HG03108 (cell line): ENCODE measurements around the gene CDC25B.
A peak's percentile ranks its signal among the peaks of the same experiment; 100 is the strongest.
"Not testable (repeated sequence)": the region's sequence is repeated elsewhere in the genome, so short reads cannot be mapped to it uniquely, and the experiment has no call there.

Source experiments
- ATAC-seq: cut with Tn5 transposase; IDR thresholded peaks from one replicate; pipeline ENCODE4 v1.9.1; 2021; ENCODE audit warnings: moderate library complexity; ENCODE audit not compliant: unreplicated experiment

The CDC25B gene

DNA sequence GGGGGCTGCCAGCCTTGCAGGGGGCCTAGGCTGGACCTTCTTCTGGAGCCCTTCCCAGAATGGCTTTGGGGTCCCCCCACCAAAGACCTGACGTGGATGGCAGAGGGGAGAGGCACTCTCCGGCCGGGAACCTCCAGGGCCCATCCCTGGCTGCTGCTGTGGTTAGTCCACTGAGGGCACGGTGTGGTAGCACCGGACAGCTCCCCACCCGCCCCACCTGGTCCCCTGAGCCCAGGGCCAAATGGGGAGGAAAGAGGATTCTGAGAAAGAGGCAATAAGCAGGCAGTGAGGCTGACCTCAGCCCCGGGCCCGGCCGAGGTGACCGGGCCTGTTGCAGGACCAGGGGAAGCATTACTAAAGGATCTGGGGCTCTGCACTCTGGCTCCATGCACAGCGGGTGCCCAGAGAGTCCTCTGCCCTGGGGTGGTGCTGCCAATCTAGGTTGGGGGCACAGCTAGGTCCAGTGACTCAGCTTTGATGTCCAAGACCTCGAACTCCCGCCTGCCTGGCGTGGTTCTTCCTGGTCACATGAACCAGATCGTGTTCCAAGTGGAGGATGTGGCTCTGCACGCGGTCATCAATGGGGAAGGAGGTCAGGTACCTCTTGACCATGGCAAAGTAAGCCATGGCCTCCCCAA is 11.8 kb upstream of the CDC25B start:
- no peak for ATAC-seq

DNA sequence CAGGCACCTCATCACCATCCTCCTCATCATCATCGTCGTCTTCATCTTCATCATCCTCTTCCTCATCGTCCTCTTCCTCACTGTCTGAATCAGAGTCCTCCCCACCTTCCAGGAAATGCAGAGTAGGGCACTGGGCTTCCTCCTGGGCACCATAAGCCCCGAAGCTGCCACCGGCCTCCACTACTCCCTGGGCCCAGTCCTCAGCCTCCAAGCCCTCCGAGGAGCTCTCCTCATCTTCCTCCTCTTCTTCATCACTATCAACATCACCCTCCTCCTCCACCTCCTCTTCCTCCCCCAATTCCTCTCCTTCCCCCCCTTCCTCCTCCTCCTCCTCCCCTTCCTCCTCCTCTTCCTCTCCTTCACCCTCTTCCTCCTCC is 11.3 kb upstream of the CDC25B start:
- ATAC-seq: no peak

DNA sequence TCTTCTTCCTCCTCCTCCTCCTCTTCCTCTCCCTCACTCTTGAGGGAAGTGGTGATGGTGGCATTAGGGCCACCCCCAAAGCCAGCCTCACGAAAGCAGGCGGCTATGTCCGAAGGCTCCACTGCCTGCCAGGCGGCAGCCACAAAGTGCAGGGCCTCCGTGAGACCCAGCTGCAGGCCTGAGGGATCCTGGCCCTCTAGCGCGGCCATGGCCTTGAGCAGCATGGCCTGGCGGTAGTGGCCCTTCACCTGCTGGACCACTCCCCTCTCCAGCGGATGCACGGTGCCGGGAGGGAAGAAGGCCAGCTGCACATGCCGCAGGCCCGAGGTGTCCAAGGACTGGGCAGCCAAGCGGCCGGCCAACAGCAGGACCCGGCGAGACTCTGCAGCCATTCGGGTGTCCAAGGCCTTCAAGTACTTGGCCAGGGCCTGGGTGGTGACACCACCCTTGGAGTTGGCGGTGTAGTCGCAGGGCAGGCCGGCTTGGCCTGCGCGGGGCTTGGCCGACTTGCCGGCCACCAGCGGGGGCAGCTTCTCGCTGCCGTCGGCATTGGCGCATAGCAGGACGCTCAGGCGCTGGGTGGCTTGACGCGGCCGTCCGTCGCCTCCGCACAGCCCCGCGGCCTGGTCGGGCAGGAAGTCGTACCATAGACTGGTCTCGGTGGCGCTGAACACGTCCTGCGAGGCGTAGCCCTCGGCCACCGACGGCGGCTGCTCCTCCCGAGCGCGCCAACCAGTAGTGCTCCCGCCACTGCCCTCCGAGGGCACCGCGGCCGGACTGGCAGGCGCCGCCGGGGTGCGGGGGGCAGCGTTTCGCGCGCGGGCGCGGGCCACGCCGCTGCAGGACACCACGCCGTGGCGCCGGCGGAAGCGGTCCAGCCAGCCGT is 10.6 kb upstream of the CDC25B start:
- no peak for ATAC-seq

DNA sequence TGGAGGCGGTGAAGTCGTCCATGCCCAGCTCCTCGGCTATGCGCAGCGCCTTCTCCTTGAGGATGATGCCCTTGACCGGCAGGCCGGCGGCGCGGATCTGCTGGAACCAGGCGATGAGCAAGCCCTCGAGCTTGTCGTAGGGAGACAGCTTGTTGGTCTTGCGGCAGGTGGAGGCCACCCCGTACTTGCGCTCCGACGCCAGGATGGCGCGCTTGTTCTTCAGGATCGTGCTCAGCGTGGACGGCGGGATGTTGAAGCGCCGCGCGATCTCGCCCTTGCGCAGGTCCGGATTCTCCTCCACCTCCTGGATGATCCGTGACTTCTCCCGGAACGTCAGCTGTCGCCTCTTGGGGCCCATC is 10.0 kb upstream of the CDC25B start:
- ATAC-seq: no peak

DNA sequence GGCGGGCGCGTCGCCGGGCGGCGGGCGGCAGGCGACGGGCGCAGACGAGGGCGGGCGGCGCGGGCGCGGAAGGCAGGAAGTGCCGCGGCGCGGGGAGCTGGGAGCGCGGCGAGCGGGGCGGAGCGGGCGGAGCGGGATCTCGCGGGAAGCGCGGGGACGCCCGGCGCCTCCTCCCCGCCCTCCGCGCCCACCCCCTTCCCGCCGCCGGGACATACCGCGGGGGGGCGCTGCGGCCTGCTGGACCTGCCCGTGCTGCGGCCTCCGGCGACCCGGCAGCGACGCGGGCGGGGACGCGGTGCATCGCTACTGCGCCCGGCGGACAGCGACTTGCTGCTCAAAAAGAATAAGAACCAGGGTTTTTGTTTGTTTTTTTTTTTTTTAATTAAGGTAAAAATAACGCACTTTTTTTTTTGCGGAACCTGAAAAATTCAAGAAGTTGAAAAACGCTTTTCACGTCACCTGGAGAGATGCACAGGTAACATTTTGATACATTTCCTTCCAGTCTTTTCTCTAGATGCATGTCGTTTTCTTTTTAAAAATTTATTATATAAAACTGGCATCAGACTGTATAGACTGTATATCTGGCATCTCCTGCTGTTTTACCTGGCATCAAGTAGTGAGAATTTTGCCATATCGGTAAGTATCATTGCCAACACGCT is 9.3 kb upstream of the CDC25B start, which contains the start of gene CENPB:
Gene CENPB, minus strand, starts transcription at position 76 of the 659 bp plus-strand sequence. CDS start 257 bp downstream, outside the sequence.
- peak; percentile 81 for ATAC-seq

DNA sequence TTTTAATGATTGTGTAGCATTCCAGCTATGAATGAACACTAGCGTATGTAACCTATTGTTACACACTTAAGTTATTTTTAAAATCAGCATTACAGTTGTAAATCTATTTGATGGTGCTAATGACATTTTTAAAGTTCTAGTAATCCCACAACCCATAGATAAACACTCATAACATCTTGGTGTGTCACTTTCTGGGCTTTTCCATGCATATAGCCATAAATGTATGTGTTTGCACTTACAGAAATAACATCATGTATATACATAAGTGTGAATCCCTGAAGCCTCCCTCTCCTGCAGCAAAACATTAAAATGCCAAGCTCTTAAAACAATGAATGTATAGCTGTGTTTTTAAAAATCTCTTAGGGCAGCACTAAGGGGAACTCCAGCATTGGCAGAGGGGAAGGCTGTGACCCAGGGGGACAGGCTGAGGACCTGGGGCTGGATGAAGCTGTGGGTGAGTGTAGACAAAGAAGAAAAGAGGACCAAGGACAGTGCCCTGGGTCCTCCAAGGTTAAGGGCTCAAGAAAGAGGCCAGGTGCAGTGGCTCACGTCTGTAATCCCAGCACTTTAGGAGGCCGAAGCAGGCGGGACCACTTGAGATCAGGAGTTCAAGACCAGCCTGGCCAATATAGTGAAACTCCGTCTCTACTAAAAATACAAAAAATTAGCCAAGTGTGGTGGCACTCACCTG is 8.6 kb upstream of the CDC25B start:
- no peak for ATAC-seq

DNA sequence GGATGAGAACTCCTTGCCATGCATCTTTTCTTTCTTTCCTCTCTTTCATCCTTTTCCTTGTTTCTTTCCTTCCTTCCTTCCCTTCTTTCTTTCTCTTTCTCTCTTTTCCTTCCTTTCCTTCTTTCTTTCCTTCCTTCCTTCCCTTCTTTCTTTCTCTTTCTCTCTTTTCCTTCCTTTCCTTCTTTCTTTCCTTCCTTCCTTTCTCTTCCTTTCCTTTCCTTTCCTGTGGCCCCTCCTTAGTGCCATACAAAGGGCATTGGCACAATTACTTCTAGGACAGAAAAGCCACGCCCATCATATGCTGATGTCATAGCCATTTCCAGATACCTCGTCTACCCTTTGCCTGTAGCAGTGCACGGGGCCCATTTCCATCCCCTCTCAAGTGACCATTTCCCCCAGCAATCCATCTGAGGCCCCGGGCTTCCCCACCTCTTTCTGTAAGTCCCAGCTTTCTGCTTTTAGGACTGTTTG is 7.4 kb upstream of the CDC25B start:
- ATAC-seq: no peak

DNA sequence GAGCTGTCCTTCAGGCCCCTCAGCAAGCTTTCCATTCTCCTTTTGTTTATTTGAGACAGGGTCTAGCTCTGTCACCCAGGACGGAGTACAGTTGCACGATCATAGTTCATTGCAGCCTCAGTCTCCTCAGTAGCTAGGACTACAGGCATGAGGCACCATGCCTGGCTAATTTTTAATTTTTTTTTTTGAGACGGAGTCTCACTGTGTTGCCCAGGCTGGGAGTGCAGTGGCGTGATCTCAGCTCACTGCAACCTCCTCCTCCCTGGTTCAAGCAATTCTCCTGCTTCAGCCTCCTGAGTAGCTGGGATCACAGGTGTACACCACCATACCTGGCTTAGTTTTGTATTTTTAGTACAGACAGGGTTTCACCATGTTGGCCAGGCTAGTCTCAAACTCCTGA is 6.9 kb upstream of the CDC25B start:
- ATAC-seq: not testable (repeated sequence)

DNA sequence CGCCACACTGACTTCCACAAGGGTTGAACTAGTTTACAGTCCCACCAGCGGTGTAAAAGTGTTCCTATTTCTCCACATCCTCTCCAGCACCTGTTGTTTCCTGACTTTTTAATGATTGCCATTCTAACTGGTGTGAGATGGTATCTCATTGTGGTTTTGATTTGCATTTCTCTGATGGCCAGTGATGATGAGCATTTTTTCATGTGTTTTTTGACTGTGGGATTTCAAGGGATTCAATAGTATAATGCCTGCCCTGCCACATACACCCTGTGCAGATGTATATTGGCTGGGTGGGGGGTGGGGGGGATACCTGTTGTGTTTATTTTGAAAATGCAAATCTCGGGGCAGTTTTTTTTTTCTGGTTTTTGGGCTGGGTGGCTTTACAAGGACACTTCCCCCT is 1.9 kb upstream of the CDC25B start:
- ATAC-seq: not testable (repeated sequence)

DNA sequence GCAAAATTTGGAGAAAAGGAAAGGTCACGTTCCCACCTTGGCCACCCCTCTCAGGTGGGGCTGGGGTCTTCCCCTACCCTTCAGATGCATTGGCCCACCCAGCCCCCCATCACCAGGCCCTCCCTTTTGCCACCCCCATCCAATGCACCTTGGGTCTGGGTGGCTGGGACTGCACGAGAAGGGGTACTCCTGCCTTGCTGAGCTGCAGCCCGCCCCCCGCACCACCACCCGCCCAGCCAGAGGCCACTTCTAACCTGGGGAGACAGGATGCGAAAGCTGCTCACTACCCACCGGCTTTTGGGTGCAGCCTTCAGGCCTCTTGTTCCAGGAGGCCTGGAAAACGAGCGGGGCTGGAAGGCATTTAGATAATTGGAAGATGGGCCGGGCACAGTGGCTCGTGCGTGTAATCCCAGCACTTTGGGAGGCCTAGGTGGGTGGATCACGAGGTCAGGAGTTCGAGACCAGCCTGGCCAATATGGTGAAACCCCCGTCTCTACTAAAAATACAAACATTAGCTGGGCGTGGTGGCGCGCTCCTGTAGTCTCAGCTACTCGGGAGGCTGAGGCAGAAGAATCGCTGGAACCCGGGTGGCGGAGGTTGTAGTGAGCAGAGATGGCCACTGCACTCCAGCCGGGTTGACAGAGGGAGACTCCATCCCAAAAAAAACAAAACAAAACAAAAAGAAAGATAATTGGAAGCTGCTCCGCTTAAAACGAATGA is 1.2 kb upstream of the CDC25B start:
- no peak for ATAC-seq

DNA sequence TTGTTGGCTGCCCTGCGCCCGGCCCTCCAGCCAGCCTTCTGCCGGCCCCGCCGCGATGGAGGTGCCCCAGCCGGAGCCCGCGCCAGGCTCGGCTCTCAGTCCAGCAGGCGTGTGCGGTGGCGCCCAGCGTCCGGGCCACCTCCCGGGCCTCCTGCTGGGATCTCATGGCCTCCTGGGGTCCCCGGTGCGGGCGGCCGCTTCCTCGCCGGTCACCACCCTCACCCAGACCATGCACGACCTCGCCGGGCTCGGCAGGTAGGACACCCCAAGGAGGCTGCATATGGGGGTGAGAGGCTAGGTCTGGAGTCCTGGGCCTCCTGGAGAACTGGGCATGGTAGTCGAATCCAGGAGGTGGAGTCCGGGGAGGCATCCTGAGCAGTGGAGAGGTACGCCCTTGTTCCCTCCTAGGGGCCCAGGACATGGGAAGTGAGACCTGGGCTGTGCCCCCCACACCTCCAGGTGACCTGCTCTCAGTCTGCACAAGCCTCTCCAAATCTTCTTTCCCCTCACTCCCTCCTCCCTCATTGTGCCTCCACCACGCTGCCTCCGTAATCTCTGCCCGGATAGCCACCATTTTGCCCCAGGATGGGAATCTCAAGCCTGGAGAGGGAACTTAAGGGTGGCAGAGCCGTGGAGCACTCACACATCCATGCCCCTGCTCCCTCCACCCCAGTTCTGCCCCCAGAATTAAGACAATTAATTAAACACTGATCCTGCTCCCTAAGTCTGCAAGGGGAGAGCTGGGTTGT is 541 bp downstream of the CDC25B start:
- peak; percentile 2 for ATAC-seq

DNA sequence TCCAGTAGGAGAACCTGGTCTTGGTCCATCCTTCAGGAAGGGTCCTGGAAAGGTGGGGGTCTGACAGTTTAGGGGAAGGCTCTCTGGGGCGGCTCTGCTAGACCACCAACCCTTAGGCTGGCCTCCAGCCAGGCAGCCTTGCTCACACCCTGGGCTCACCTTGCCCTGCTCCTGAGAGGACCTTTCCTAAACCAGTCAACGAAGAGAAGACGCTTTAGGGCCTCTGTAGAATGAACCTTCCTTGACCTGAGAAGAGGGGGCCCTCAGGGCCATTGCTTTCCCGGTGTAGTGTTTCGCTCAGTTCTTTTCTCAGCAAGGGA is 1.1 kb downstream of the CDC25B start:
- ATAC-seq: no peak

DNA sequence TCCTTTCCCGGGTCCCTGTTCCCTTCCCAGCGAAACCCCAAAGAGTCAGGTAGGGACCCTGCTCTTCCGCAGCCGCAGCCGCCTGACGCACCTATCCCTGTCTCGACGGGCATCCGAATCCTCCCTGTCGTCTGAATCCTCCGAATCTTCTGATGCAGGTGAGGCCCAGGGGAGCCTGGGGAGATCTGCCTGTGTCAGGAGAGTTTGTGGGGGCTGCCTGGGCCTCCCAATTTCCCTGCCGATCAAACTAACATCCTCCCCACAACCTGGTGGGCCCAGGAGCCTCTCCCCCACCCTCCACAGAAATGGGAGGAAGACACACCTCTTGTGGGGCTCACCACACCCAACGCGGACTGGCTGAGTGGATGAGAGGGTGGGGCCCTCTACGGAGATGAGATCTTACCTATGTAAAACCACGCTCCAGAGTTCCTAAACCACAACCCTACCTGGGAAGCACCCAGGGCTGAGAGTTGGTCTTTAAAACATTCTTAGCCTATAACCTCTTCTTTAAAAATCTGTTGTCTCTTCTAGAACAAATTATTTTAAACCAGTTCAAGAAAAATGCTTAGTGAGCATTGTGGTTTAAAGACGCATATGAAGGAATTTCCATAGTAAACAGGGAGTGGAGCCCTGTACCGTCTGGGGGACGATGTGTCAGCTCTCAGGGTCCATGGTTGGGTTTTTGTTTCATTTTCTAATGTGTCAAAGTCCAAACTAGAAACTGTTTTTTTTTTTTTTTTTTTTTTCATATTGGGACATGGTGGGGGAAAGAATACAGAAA is 1.7 kb downstream of the CDC25B start:
- no peak for ATAC-seq

DNA sequence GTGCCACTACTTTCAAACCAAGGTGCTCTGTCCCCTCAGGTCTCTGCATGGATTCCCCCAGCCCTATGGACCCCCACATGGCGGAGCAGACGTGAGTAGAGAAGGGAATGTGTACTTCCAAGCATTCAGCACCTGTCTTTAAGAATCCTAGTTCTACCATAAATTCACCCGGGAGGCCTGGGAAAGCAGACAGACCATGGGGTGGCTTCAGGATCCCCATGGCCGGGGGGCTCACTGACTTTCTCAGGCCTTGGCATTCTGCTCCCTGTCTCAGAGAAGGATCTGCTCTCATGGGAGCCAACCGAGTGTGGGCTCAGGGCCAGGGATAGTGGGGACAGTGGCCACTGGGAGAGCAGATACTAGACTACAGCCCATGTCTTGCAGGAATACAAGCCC is 2.3 kb downstream of the CDC25B start:
- ATAC-seq: no peak

DNA sequence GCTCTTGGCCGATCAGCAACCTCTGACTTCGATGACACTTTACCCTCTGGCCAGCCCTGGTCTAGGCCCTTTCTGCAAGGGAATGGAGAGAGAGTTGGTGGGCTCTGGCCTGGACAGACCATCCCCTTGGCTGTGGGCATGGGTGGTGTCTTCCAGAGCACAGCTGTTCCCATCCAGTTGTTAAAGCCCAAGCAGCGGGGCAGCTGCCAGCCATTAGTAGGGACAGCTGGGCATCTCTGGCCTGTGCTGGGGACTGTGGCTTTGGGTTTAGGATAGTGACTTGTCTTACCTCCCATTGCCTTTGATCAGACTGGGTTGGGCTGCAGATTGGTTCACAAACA is 2.8 kb downstream of the CDC25B start:
- ATAC-seq: no peak

DNA sequence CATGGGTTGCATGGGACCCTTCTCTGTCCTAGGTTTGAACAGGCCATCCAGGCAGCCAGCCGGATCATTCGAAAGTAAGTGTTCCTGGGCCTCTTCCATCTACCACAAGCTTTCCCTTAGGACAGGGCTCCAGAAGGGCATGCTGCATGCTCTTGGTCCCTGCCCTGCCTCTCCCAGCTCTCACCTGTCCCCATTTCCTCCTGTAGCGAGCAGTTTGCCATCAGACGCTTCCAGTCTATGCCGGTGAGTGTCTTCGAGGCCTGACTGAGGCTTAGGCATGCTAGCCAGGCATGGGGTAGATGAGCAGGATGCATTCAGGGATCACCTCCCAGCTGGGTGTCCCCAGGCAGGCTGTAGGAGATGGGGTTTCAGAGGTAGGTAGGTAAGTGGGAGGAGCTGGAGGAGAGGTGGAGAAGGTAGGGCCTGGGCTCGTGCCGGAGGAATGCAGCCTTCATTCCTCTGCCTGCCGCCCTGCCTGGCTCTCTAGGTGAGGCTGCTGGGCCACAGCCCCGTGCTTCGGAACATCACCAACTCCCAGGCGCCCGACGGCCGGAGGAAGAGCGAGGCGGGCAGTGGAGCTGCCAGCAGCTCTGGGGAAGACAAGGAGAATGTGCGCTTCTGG is 4.3 kb downstream of the CDC25B start:
- ATAC-seq: no peak

DNA sequence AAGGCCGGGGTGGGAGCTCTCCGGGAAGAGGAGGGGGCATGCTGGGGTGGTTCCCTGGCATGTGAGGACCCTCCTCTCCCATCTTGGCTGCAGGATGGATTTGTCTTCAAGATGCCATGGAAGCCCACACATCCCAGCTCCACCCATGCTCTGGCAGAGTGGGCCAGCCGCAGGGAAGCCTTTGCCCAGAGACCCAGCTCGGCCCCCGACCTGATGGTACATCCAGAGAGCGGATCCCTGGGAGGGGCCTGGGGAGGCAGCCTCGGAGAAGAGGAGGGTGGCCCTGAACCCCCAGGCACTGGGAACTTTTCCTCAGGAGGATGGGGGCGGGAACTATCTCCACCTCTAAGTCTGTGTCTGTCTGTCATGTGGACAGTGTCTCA is 4.8 kb downstream of the CDC25B start:
- no peak for ATAC-seq

DNA sequence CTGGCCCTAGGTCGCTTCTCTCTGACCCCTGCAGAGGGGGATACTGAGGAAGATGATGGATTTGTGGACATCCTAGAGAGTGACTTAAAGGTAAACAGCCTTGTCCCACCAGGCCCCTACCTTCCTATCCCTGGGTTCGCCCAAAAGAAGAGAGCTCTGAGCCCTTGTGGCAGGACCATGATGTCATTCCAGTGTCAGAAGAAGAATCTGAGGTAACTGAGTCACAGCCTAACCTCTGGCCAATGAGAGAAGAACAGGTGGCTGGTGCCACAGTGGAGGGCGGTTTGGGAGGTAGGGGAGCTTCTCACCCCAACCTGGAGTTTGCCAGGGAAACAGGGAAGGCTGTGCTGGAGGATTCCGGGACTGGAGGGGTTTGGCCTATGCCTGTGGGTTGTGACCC is 5.2 kb downstream of the CDC25B start:
- ATAC-seq: no peak

DNA sequence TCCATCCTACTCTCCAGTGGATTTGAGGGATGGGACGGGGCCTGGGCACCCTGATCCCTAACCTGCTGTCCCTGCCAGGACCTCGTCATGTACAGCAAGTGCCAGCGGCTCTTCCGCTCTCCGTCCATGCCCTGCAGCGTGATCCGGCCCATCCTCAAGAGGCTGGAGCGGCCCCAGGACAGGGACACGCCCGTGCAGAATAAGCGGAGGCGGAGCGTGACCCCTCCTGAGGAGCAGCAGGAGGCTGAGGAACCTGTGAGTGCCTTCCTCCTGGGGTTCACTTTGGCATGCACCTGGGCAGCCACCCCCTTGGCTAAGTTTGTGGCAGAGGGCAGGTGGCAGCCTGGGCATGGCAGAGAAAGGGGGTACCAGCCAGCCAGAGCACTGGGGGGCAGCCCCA is 5.7 kb downstream of the CDC25B start:
- ATAC-seq: no peak
